Amniotic epithelial cell (primary cell): Measurements from ENCODE around the gene ADAM30.

Experiments
- DNase-seq: peaks from one replicate; pipeline ENCODE4 v3.0.0-alpha.2; 2010; ENCODE audit warnings: low read depth

The ADAM30 gene

GRCh38 chr1:119896303-119896702, at the start of gene ADAM30:
TSS of gene ADAM30 (minus strand) at chr1:119896515. CDS start at chr1:119896336, 179 bp downstream.
- no peak for DNase-seq

- no peak for DNase-seq
These were observed 46.9 kb upstream of the ADAM30 start for GRCh38 chr1:119943216-119943615.

- no peak for DNase-seq
These were observed 45.1 kb upstream of the ADAM30 start for GRCh38 chr1:119941392-119941791.

GRCh38 chr1:119940697-119941096, 44.4 kb upstream of the ADAM30 start:
- DNase-seq: no peak

DNA sequence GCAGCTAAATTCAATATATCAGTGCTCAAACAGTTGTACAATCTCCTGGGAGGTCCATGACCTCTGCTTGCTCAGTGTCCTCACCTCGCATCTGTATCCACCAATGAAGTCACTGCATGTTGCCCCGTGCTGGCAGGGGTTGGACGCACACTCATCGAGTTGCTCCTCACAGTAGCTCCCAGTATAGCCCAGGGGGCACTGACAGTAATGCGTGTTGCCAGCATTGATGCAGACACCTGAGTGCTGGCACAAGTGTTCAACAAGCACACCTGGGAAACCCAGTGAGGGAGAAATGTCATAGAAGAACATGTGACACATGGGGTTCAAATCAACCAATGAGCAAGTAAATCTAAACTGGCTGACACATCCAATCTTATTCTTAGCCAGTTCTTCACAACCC, 40.9 kb upstream of the ADAM30 start:
- no peak for DNase-seq

- no peak for DNase-seq
These were observed 39.6 kb upstream of the ADAM30 start for GRCh38 chr1:119935915-119936314.

DNA sequence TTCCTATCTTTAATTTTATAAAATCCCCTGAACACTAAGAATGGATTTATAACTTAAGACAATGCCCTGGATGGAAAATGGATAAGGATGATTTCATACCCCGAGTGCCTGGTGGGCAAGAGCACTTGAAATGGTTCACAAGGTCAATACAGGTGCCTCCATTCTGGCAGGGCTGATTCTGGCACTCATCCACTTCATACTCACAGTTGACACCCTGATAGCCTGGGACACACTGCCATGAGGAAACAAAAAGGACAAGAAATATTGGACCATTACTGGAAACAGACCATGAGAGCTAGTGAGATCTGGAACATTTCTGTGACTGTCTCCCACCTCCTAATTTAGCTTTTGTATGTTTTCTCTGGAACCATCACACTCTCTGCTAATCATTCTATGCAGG, 39.1 kb upstream of the ADAM30 start:
- no peak for DNase-seq

GRCh38 chr1:119933397-119933796, 37.1 kb upstream of the ADAM30 start:
- no peak for DNase-seq

DNA sequence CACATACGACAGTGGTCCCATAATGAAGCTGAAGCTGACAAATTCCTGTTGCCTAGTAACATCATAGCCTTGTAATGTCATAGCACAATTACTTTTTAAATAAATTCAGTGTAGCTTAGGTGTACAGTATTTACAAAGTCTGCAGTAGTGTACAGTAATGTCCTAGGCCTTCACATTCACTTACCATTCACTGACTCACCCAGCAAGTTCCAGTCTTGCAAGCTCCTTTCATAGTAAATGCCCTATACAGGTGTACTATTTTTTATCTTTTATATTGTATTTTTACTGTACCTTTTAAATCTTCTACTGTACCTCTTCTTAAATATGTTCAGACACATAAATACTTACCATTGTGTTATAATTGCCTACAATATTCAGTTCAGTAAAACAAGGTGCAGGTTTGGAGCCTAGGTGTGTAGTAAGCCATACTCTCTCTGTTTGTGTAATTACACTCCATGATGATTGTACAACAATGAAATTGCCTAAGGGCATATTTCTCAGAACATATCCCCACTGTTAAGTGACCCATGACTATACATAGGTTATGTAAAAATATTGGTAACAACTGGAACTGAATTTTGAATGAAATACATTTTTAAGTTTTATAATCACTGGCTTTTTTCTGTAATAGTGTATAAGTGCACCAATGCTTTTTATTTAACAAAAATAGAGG, 33.5 kb upstream of the ADAM30 start:
- DNase-seq: no peak

GRCh38 chr1:119926553-119926952, 30.2 kb upstream of the ADAM30 start:
- no peak for DNase-seq

DNA sequence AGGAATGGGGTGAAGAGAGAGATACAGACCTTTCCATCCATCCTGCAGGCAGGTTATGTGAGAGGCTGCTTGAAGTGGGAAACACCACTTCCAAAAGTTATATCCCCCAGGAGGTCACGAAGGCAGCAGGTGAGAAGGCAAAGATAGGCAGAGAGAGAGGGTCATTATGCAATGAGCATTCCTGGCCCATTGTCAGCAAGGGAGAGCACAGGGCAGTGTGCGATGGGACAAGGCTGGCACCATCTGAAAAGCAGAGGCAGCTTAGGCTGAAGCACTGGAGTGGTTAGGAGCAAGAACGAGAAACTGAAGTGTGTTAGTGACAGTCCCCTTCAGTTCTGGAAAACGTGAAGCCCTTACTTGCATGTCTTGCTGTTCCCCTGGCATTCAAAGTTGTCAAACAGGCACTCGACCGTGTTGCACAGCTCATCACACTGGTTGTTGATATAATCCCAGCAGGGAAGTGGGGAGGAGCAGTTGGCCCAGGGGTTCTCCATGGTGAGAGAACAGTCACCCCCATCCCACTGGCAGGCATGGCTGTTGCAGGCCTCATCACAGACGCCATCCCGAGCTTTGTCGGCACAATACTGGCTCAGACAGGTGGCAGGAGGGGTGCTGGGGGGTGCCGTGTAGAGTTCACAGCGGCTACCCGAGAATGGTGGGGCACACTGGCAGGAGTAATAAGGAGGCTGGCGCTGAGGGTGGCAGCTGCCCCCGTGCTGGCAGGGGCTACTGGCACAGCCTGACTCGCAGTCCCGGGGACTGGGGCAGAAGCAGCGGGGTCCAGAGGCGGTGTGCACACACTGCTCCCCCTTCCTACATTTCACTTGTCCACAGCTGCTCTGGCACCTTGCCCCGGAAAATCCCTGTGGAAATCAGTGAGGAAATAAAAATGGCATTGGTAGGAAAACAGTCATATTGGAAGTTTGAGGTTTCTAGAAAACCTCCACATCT, 28.9 kb upstream of the ADAM30 start:
- DNase-seq: no peak

- DNase-seq: no peak
These were observed 24.0 kb upstream of the ADAM30 start for GRCh38 chr1:119920104-119920968.

GRCh38 chr1:119919241-119919640, 22.9 kb upstream of the ADAM30 start:
- no peak for DNase-seq

- DNase-seq: no peak
These were observed 22.0 kb upstream of the ADAM30 start for GRCh38 chr1:119918301-119918700.

DNA sequence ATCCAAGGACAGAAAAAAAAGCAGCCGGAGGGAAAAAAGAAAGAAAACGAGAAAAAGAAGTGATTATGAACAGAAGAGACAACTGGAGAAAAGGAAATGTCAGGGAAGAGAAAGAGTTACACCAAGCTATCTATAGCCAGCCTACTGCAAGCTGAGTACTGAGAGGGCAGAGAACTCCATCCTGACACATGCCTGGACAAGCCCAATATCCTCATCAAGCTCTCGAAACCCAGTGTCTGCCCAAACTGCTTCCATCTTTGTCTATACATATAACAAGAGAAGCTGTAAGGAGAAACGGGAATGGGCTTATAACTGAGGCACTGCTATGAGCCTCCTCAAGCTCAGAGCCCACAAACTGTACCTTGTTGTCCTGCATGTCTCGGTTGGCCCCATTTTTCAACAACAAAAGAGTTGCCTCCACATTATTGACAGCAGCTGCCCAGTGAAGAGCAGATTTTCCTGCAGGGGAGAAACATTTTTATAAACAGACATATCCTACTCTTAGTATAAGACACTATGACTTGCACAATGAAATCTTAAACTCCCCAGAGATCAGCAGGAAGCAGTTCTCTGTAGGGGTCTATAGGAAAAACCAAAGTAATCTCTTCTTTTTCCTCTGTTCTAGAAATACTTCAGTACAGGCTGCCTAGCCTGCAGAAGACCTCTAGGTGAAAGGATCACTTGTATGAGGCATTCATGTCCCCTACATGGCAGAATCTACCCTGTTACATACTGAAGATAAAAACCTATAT, 21.2 kb upstream of the ADAM30 start:
- DNase-seq: no peak

DNA sequence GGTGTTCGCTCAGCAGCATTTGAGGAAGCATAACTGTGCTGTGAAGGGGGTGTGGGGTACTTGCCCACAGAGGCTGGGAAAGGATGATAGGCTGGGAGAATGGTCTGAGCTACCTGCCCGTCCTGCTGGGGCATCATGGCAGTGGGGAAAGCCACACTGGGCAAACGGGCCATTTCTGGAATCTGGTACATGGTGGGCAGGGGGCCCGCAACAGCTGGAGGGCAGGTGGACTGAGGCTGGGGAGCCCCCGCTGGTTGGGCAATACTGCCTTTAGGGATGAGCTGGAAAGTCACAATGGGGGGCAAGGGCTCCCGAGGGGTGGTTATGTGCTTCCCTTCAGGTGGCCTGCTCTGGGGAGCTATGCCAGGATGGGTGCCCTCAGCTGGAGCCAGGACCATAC, 19.2 kb upstream of the ADAM30 start:
- DNase-seq: no peak

- no peak for DNase-seq
These were observed 17.8 kb upstream of the ADAM30 start for GRCh38 chr1:119914071-119914470.

DNA sequence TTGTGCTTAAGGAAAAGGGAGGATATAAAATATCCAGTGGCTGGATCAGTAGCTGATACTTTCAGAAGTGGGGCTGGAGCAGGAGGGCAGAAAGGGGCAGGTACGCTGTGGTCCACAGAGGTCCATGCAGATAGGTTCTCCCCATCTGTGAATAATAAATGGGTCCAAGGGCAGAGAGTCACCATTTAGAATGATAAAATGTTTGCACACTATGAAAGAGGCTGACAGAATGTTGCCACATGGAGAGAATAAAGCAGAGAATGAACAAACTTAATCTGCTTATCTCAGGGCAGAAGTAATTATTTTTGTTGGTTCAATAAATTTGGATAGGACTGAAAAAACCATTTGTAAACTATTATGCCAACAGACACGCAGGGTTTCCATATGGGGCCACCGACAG, 16.6 kb upstream of the ADAM30 start:
- no peak for DNase-seq

DNA sequence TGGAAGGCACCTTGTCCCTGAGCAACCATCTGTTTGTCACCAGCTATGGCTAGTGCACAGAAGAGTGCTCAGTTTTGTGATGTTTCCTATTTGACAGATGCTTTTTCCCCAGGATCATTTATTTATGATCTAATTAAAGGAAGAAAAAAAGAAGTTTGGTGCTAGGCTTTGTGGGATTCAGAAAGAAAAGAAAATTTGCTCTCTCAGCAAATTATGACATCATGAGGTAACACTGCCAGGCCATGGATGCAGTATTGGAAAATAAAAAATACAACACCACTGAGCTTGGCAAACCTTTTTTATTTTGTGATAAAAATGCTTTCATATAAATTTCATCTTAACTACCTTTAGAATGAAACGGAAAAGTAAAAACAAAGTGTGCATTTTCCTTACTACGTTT, 15.5 kb upstream of the ADAM30 start:
- no peak for DNase-seq

DNA sequence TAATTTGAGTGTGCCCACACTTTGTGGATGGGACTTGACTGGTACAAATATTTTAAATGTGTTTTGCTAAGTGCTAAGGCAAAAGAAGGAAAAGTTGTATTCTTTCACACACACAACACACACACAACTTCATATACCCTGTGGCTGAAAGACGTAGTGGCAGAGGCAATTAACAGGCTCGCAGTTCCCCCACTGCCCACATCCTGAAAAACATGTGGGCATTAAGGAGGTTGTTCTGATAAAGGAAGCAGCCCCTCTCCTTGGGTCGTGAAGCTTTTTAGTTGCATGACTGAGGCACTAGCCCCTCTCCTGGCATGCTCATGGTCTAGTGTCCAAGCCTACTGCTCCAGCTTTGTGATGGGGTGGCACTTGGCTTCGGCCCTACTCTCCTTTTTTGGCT, 14.3 kb upstream of the ADAM30 start:
- DNase-seq: no peak

- no peak for DNase-seq
These were observed 13.7 kb upstream of the ADAM30 start for GRCh38 chr1:119909890-119910596.
